HG03025 (cell line): ENCODE results near the gene UBE2H.
A peak's percentile ranks its signal among the peaks of the same experiment; 100 is the strongest.
"Not testable (repeated sequence)": the region's sequence is repeated elsewhere in the genome, so short reads cannot be mapped to it uniquely, and the experiment has no call there.

Source experiments
- ATAC-seq: cut with Tn5 transposase; IDR thresholded peaks from one replicate; pipeline ENCODE4 v1.9.1; 2021; ENCODE audit warnings: mild to moderate bottlenecking, moderate library complexity; ENCODE audit not compliant: unreplicated experiment, low FRiP score

Gene UBE2H

DNA sequence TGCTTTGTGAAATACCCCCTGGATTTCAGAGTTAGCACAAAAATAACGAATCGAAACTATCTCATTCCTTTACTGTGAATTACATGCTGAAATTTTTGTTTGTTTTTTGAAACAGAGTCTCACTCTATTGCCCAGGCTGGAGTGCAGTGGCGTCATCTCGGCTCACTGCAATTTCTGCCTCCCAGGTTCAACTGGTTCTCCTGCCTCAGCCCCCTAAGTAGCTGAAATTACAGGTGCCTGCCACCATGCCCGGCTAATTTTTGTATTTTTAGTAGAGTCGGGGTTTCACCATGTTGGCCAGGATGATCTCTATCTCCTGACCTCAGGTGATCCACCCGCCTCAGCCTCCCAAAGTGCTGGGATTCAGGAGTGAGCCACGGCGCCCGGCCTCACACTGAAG lies 125.9 kb downstream of the UBE2H start:
- ATAC-seq, result not testable (repeated sequence)

DNA sequence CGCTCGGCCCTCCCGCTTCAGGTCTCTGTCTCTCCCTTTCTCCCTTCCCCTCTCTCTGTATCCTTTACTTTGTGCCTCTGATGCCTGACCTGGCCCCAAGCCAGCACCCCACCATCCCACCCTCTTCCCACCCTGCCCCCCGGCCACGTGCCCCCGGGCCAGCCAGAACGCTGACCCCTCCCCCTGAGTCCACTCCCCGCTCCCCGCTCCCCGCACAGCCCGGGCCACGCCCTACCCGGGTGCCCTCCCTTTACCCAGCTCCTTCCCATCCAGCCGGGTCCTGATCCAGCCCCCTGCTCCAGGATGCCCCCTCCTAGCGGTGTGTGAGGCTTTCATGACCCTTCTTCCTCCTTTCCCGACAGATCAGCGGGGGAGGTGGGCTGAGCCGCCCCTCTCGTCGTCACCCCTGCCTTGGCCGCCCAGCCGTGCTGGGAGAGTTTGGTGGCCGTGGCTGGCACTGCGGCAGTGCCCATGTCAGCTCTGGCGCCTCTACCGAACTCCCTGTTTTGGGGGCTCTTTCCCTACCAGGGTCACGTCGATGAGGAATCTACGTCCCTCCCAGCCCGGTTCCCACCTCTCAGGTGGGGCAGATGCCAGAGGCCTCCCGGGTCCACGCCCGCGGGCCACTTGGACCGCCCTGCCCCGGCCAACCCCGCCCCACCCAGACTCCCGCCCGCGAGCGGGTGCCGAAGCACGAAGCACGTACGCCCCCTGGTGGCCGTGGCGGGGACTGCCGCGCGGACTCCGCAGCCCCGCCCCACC lies 127.4 kb downstream of the UBE2H start:
- ATAC-seq, result peak; percentile 59

DNA sequence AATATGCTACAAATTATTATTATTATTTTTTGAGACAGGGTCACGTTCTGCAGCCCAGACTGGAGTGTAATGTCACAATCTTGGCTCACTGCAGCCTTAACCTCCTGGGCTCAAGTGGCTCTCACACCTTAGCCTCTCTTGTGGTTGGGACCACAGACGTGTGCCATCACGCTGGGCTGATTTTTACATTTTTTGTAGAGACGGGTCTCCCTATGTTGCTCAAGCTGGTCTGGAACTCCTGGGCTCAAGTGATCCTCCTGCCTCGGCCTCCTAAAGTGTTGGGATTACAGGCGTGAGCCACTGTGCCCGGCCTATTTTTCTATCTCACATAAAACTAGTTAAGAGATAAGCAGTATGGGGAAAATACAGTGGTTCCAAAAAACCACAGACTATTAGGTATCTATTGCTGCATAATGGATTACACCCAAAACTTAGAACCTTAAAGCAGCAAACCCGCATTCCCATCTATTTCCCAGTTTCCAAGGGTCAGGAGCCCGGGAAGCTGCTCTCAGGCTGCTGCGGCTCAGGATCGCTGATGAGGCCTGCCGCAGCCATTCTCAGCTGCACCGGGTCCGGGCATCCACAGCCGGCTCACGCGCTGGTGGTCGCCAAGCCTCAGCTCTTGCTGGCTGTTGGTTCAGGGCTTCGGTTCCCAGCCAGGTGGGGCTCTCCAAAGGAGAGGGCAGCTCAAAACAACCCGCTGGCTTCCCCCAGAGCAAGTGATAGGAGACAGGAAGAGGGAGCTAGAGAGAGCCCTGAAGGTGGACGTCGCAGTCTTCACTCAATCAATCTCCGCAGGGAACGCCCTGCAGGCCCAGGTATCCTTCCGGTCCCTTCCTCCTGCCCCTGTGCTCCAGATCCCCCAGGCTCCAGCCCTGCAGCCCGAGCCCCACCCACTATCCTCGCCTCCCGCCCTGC lies 128.2 kb downstream of the UBE2H start:
- no peak for ATAC-seq

DNA sequence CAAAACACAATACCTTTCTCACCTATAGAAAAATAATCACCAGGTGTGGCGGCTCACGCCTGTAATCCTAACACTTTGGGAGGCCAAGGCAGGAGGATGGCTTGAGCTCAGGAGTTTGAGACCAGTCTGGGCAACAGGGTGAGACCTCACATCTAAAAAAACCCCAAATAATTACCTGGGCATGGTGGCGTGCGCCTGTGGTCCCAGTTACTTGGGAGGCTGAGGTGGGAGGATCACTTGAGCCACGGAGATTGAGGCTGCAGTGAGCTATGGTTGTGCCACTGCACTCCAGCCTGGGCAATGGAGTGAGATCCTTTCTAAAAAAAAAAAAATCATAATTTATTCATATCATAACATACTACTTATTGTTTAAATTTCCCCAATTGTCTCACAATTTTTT lies 129.6 kb downstream of the UBE2H start:
- ATAC-seq, result not testable (repeated sequence)

DNA sequence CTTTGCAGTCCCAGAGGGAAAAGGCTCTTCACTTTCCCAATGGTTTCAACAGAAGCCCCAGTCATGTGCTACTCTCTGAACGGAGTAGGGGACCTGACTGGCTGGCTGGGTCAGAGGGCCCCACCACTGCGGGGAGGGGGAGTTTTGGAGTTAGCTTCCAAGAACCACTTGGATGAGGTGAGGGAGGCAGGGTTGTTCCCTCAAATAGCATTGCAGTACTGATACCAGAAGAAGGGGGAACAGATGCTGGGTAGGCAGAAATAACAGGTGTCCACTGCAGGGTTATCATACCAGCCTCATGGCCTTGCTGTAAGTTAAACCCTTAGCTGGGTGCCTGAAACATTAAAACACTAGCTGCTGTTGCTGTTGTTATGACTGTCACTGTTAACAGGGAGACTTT lies 131.3 kb downstream of the UBE2H start:
- no peak for ATAC-seq

DNA sequence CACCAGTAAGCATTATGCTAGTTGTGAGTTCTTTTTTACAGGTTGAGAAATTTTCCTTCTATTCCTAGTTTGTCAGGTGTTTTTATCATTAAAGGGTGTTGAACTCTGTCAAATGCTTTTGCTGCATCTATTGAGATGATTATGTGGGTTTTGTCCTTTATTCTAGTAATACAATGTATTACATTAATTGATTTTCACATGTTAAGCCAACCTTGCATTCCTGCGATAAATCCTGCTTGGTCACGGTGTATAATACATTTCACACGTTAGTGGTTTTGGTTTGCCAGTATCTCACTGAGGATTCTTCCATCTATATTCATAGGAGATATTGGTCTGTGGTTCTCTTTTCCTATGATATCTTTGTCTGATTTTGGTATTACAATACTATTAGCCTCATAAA lies 136.0 kb downstream of the UBE2H start:
- no peak for ATAC-seq

DNA sequence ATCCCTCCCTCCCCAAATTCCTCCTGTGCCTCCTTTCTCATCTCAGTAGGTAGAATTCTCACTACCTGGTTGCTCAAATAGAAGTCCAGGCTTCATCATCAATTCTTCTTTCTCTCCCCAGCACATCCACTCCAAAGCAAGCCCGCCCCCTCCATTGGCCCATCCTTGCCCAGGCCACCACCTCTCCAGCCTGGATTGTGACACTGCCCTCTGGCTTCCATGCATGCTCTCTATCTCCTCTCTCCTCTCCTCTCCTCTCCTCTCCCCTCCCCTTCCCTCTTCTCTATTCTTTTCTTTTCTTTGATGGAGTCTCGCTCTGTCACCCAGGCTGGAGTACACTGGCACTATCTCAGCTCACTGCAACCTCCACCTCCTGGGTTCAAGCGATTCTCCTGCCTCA lies 144.9 kb downstream of the UBE2H start:
- ATAC-seq, result no peak

DNA sequence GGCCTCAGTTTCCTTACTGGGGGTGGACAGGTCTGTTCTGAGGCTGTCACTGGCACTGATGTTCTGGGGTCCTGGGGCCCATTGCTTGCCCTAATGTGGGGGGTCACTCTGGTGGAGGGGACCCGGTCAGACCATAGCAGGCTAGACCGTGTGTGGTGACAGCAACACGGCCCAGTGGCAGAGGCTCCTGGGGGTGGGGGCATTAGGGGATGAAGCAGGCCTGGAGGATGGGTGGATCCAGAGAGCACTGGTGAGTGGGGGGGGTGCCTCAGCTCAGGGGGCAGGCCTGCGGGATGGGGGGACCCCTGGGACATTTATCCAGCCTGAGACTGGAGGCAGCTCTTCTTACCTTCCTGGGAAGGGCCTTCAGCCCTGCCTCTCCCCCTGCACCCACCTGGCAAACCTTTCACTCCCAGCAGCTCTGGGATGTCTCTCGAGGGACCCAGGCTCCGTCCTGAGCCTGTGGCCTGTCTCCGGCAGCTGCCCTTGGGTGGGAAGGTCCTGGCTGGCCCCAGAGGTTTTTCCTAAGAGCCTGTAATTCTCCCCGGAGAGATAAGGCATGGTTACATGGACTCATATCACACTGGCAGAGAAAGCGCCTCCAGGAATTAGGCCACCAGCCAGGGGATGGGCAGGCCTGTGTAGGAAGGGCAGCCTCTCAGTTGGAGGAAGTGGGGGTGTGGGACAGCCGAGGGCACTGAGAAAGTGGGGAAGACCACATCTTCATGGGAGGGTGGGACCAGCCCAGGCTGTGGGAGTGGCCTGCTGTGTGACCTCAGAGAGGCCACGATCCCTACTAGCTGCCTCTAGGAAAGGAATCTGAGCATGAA lies 147.7 kb downstream of the UBE2H start:
- ATAC-seq, result no peak

DNA sequence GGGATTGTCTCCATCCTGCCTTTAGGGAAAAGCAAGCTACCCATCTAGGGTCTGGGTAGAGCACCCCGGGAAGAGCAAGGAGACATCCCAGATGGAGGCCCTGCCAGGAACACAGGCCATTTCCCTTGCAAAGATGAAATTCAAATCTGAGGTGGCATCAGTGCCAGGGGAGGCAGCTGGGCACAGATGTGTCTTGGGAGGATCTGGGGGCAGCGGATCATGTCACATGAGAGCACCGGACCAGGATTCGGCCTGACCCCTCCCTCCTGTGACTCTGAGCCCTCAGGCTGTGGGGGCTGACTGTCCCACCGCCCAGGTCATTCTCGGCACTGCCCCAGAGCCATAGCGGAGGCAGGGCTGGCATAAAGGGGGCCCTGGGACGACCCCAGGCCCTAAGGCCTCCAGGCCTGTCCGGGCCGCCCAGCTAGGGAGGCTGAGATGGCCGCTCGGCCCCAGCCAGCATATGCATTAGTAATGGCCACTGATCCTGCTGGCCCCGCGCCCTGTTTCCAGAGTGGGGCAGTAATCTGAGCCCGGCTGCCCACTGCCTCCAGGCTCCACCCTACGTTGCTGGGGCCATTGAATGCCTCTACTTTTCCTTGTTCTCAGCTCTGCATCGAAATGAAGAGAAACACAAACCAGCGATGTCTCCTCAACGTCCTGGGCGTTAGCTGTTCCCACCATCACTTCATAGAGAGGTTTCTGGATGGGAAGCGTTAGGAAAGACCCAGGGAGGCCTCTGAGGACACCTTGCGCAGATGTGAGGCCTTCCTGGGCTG lies 148.5 kb downstream of the UBE2H start:
- ATAC-seq, result no peak

DNA sequence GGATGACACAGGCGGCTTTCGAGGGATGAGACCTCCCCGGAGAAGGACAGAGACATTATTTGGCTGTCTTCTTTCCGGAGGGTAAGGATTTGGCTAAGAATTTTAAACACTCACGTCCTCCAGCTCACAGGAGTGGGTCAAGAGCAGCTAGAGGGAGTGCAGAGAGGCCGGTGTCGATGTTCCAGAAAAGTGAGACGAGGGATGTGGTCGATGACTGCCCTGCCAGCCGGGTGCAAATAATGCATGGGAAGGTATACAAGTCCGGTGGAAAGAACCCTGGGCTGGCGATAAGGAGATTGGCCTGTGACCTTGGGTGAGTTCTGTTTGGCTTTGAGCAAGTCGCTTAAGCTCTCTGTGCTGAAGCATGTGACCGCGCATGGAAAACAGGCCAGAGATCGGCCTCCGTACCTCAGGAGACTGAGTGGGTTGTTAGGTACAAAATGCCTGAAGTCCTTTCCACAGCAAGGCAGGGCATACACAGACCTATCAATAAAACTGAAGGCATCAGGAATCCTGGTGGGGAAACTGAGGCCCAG lies 149.1 kb downstream of the UBE2H start:
- no peak for ATAC-seq

DNA sequence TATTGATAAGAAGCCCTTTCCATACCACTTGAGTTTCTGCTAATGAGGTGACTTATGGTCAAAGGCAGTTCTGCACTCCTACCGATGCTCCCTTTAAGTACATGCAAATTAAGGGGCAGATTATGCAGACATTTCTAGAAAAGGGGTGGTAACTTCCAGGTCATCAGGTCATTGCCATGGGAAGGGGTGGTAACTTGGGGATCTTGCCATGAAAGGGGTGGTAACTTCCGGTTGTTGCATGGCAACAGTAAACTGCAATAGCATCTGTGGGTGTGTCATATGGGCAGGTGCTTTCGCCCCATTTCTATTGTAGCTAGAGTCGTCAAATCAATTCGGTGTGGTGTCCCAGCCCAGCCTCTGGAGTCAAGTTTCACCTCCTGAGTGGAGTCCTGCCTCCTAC lies 150.9 kb downstream of the UBE2H start:
- no peak for ATAC-seq

DNA sequence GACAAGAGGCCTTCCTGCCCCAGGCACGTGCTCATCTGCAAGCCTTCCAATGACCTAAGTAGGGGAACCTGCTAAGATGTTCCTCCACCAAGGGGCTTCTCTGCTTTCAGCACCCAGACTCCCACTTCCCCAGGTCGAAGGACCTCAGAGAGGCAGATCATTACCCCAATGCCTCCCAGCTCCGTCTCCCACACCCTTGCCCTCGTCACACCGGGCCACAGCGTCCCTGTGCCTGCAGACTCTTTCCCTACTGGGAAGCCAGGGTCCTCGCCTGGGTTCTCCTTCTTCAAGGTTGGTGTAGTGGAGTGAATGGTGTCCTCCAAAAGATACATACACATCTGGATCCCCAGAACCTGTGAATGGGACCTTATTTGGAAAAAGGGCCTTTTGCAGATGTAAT lies 151.9 kb downstream of the UBE2H start:
- ATAC-seq, result no peak

DNA sequence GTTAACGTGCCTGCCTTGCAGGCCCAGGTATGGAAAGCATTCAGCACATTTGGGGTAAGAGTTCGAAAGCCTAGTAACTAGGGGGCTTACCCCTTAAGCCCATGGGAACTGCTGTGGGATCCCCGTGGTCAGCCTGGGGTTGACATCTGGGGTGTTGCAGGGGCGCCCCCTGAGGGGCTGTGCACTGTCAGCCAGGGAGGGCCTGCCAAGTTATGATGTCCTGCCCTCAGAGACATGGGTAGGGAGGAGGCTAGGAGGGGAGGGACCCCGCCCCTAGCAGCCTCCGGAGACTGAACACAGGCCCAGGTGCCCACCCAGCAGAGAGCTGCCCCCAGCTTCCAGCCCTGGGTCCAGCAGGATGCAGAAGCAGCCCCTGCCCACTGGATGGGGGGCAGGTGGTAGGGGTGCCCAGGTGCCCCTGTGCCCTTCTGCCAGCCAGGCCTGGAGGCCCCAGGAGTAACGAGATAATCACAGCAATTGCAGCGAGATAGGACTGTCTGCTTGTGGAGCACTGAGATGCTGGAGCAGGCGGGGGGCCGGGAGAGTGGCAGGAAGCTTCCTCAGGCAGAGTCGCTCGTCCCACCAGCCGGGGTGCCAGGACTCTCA lies 153.3 kb downstream of the UBE2H start:
- ATAC-seq, result no peak

DNA sequence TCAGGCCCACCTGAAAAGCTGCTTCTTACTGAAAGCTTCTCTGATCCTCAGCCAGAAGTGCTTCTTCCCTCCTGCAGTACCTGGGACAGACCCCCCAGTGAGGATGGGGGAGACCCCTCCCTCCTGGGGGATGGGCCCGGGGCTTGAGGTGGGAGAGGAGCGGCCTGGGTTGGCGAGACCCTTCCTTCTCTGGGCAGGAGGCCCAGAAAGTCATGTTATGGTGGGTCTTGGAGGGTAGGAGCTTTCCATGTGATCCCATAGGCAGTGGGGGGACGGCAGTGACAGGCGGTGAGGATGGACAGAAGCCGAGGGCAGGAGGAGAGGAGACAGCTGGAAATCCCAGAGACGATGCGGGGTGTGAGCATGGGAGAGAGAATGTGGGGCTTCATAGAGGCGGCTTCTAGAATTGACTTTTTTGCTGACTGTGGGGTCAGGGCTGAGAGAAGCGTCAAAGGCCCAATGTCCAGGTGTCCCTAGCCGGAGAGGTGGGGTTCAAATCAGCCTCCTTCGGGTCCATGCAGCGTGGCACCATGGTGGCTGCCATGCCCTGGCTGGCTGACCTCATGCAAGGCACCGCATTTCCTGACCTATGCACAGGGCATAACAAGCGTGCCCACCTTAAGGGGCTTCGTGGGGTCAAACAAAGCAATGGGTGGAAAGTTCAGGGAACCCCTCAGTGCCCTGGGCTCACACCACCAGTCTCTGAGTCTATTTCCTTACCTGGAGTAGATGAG lies 154.0 kb downstream of the UBE2H start:
- ATAC-seq, result no peak

DNA sequence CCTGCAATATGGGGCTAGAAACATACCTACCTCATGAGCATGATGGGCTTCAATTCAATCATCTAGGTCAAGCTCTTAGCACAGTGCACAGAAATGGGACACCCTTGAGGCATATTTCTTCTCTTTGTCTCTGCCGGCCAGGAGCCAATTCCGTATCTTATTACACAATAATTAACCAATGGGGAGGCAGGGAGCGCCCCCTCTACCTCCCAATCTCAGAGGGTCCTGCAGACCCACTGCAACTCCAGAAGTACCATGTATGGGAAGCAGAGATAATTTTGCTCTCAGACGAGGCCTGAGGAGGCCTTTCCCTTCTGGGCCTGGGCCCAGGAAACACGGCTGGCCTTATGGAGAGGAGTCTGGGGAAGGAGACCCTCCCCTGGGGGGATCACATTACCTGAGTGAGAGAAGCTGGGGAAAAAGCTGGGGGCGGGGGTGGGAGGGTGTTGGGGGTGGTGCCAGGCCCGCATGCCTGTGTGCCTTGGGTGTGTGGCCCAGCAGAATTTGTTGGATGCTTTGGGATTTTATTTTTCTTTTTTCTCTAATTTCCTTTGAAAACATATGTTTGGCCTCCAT lies 155.5 kb downstream of the UBE2H start:
- no peak for ATAC-seq

DNA sequence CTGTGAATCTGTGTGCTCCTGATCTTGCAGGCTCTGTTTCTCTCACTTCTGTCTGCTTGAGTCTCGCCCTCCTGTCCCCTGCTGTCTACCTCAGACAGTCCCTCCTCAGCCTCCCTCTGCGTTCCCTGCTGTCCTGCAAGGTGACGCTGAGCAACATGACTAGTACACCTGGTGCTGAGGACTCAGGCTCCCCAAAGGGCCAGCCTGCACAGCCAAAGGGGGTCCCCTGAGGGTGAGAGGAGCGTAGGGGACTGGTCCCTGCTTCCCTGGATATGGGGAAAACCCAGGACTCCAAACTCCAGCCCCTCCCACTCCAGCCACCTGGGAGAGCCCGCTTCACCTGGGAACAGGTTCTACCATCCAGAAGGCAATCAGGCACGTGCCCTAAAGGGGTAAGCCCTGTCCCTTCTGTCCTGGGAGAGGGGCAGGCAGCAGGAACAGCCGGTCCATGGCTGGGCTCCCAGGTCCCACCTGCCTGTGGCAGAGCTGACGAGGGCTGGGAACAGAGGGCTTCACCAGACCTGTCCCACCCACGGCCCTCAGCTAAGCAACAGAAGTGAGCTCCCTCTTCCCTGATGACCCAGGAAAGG lies 156.5 kb downstream of the UBE2H start:
- ATAC-seq, result no peak

DNA sequence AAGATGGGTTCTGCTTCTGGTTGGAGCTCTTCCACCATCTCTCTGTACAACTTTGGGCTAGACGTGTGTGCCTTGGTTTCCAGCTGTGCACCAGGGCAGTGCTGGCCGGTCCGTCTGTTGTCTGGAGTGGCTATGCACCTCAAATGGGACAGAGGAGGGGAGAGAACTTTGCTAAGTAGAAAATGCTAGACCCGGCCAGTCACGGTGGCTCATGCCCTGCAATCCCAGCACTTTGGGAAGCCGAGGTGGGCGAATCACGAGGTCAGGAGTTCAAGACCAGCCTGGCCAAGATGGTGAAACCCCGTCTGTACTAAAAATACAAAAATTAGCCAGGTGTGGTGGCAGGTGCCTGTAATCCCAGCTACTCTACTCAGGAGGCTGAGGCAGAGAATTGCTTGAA lies 158.3 kb downstream of the UBE2H start:
- ATAC-seq, result not testable (repeated sequence)
